ENCODE measurements around the gene C11orf21. TPM values are rescaled to one million over a fixed set of nuclear protein-coding genes. Genes with fewer than 3 reads are reported as not detected.

C11orf21 gene
- total and polyA plus RNA-seq, 2 experiments from 2014 or later, result 0.17 to 0.68 TPM

- Histone ChIP-seq H3K9me3 (ENCODE audit: low read depth) (no peaks in the 10 kb centered on the region), H3K4me1 (ENCODE audit: insufficient read depth) (no peaks in the 10 kb centered on the region), H3K79me2 (no peaks in the 10 kb centered on the region), H3K4me2 (no peak overlapping the region), H3K27ac (no peak overlapping the region), H3K27me3 (no peaks in the 10 kb centered on the region), H3K4me3 (no peak overlapping the region), H2AFZ (no peak overlapping the region), H4K20me1 (ENCODE audit: insufficient read depth, poor library complexity, severe bottlenecking) (no peaks in the 10 kb centered on the region), H3K36me3 (replicated peaks; ENCODE audit: insufficient read depth, low read depth) (no peaks in the 10 kb centered on the region), H3K9me2 (replicated peaks; ENCODE audit: insufficient read depth) (no peaks in the 10 kb centered on the region)
- 87% methylated on average over 17 of the region's 18 CpGs for WGBS (ENCODE audit: low lambda C conversion rate, missing lambda C conversion rate)
- TF ChIP-seq EZH2phosphoT487 (IDR thresholded peaks at IDR 0.05; ENCODE audit: low read depth, severe bottlenecking, unreplicated experiment), result no peak
- TF ChIP-seq EZH2 (IDR thresholded peaks at IDR 0.05; ENCODE audit: borderline replicate concordance), result no peak
- no peak for TF ChIP-seq CTCF (IDR thresholded peaks at IDR 0.05; ENCODE audit: poor library complexity)
- no peak for DNase-seq (ENCODE audit: low spot score)
Observed at GRCh38 chr11:2262301-2263070, 39.2 kb downstream of the C11orf21 start.

- no peaks in the 10 kb centered on the region for H3K79me2 ChIP-seq
- H3K27me3 ChIP-seq, result no peaks in the 10 kb centered on the region
- no peak overlapping the region for H3K27ac ChIP-seq
- no peaks in the 10 kb centered on the region for H3K9me3 ChIP-seq (ENCODE audit: low read depth)
- H3K9me2 ChIP-seq (replicated peaks; ENCODE audit: insufficient read depth), result no peaks in the 10 kb centered on the region
- DNase-seq (ENCODE audit: low spot score), result no peak
- H3K36me3 ChIP-seq (replicated peaks; ENCODE audit: insufficient read depth, low read depth), result no peaks in the 10 kb centered on the region
- no peaks in the 10 kb centered on the region for H4K20me1 ChIP-seq (ENCODE audit: insufficient read depth, poor library complexity, severe bottlenecking)
- no peak overlapping the region for H3K4me2 ChIP-seq
- 88% methylated on average over 21 of the region's 21 CpGs for WGBS (ENCODE audit: low lambda C conversion rate, missing lambda C conversion rate)
- H3K4me1 ChIP-seq (ENCODE audit: insufficient read depth), result no peaks in the 10 kb centered on the region
- no peak for TF ChIP-seq CTCF (IDR thresholded peaks at IDR 0.05; ENCODE audit: poor library complexity)
- no peak for TF ChIP-seq EZH2phosphoT487 (IDR thresholded peaks at IDR 0.05; ENCODE audit: low read depth, severe bottlenecking, unreplicated experiment)
- no peak for TF ChIP-seq EZH2 (IDR thresholded peaks at IDR 0.05; ENCODE audit: borderline replicate concordance)
- H2AFZ ChIP-seq, result no peak overlapping the region
- H3K4me3 ChIP-seq, result no peak overlapping the region
Observed at GRCh38 chr11:2261436-2262230, 40.1 kb downstream of the C11orf21 start.

GRCh38 chr11:2260491-2261364, 41.0 kb downstream of the C11orf21 start:
- H3K4me2 ChIP-seq, result no peak overlapping the region
- H3K36me3 ChIP-seq (replicated peaks; ENCODE audit: insufficient read depth, low read depth), result no peaks in the 10 kb centered on the region
- 88% methylated on average over 21 of the region's 26 CpGs for WGBS (ENCODE audit: low lambda C conversion rate, missing lambda C conversion rate)
- H2AFZ ChIP-seq, result no peak overlapping the region
- no peaks in the 10 kb centered on the region for H4K20me1 ChIP-seq (ENCODE audit: insufficient read depth, poor library complexity, severe bottlenecking)
- DNase-seq (ENCODE audit: low spot score), result no peak
- H3K4me1 ChIP-seq (ENCODE audit: insufficient read depth), result no peaks in the 10 kb centered on the region
- H3K27ac ChIP-seq, result no peak overlapping the region
- H3K9me2 ChIP-seq (replicated peaks; ENCODE audit: insufficient read depth), result no peaks in the 10 kb centered on the region
- TF ChIP-seq EZH2 (IDR thresholded peaks at IDR 0.05; ENCODE audit: borderline replicate concordance), result no peak
- no peak for TF ChIP-seq CTCF (IDR thresholded peaks at IDR 0.05; ENCODE audit: poor library complexity)
- TF ChIP-seq EZH2phosphoT487 (IDR thresholded peaks at IDR 0.05; ENCODE audit: low read depth, severe bottlenecking, unreplicated experiment), result no peak
- H3K4me3 ChIP-seq, result no peak overlapping the region
- no peaks in the 10 kb centered on the region for H3K79me2 ChIP-seq
- H3K27me3 ChIP-seq, result no peaks in the 10 kb centered on the region
- no peaks in the 10 kb centered on the region for H3K9me3 ChIP-seq (ENCODE audit: low read depth)

Measured in hepatocyte (in vitro differentiated cells).